Sciatic nerve (tissue), 2 donors: ENCODE measurements around the gene POLDIP2. TPM values are rescaled to one million over a fixed set of nuclear protein-coding genes. Genes with fewer than 3 reads are reported as not detected.
A peak's percentile ranks its signal among the peaks of the same experiment; 100 is the strongest.

Experiments
- ATAC-seq: fragments of 200-7000 bp; cut with Tn5 transposase; one replicate; pipeline ENCODE4 v1.9.1; 2020; ENCODE audit warnings: mild to moderate bottlenecking, moderate library complexity
- DNase-seq: peaks from one replicate; pipeline ENCODE4 v3.0.0-alpha.2; 2020; ENCODE audit warnings: low spot score
- intact Hi-C: fragments of 100-400 bp; cut with DNase I; formaldehyde crosslinking; loops from one replicate; pipeline ENCODE4 v1.14.2; 2022
- total RNA-seq: library from RNA; stranded (reverse); fragmentation: NEBNext Ultra II Directional; extraction: Animal tissue kit (Norgen Biotek cat#: 25700); gene quantifications from one replicate; pipeline ENCODE4 v1.2.1, GENCODE V29; 2021
- donor health status: DM: no; HTN: no; CAD: no.
- donor health status: DM: no; HTN: no; CAD: no.

Gene POLDIP2
- 30.0 TPM for total RNA-seq

- intact Hi-C loops, result no loop called here
- ATAC-seq (peak; percentile 100), DNase-seq (peak; percentile 98)
These were observed at the start of gene POLDIP2 for GRCh38 chr17:28357061-28357900. POLDIP2 (minus strand) TSS chr17:28357527; CDS start chr17:28357448, 79 bp downstream.

- no peak for DNase-seq
- ATAC-seq, result peak; percentile 40
- intact Hi-C loops, result no loop called here
These were observed 49.1 kb upstream of the POLDIP2 start for GRCh38 chr17:28406473-28406814.

- peak; percentile 79 for DNase-seq
- ATAC-seq, result peak; percentile 85
- intact Hi-C loops, result no loop called here
These were observed 48.5 kb upstream of the POLDIP2 start, which contains the start of gene SLC46A1 for GRCh38 chr17:28405632-28406472. SLC46A1 (minus strand) TSS chr17:28406212; CDS start chr17:28406114, 98 bp downstream.

GRCh38 chr17:28404812-28405570 is 47.7 kb upstream of the POLDIP2 start:
- intact Hi-C loops, result no loop called here
- DNase-seq, result no peak
- ATAC-seq, result peak; percentile 60

GRCh38 chr17:28404461-28404811 is 47.1 kb upstream of the POLDIP2 start:
- ATAC-seq, result no peak
- intact Hi-C loops, result no loop called here
- no peak for DNase-seq

GRCh38 chr17:28404007-28404406 is 46.7 kb upstream of the POLDIP2 start:
- ATAC-seq (no peak), DNase-seq (no peak)
- intact Hi-C loops, result no loop called here

- intact Hi-C loops, result no loop called here
- DNase-seq (no peak), ATAC-seq (no peak)
These were observed 45.5 kb upstream of the POLDIP2 start for GRCh38 chr17:28402844-28403243.

- intact Hi-C loops, result no loop called here
- ATAC-seq, result no peak
- no peak for DNase-seq
These were observed 44.9 kb upstream of the POLDIP2 start for GRCh38 chr17:28402224-28402630.

- no peak for ATAC-seq
- intact Hi-C loops, result no loop called here
- DNase-seq, result no peak
These were observed 42.5 kb upstream of the POLDIP2 start for GRCh38 chr17:28399808-28400207.

- no peak for DNase-seq
- ATAC-seq, result no peak
- intact Hi-C loops, result no loop called here
These were observed 41.1 kb upstream of the POLDIP2 start for GRCh38 chr17:28398280-28398981.

- intact Hi-C loops, result no loop called here
- ATAC-seq (peak; percentile 25), DNase-seq (no peak)
These were observed 40.5 kb upstream of the POLDIP2 start for GRCh38 chr17:28397687-28398279.

GRCh38 chr17:28397275-28397674 is 39.9 kb upstream of the POLDIP2 start:
- DNase-seq (no peak), ATAC-seq (no peak)
- intact Hi-C loops, result no loop called here

- intact Hi-C loops, result no loop called here
- no peak for ATAC-seq
- DNase-seq, result no peak
These were observed 39.4 kb upstream of the POLDIP2 start for GRCh38 chr17:28396635-28397239.

- no peak for ATAC-seq
- intact Hi-C loops, result no loop called here
- no peak for DNase-seq
These were observed 38.6 kb upstream of the POLDIP2 start for GRCh38 chr17:28395968-28396367.

GRCh38 chr17:28395426-28395825 is 38.1 kb upstream of the POLDIP2 start:
- intact Hi-C loops, result no loop called here
- no peak for DNase-seq
- ATAC-seq, result no peak

GRCh38 chr17:28394337-28395116 is 37.2 kb upstream of the POLDIP2 start:
- no peak for ATAC-seq
- no peak for DNase-seq
- intact Hi-C loops, result no loop called here

GRCh38 chr17:28392491-28392890 is 35.2 kb upstream of the POLDIP2 start:
- DNase-seq, result no peak
- intact Hi-C loops, result no loop called here
- ATAC-seq, result peak; percentile 30
